Astrocyte (in vitro differentiated cells and primary cell): ENCODE data around the gene HNRNPA1L2. TPM values are rescaled to one million over a fixed set of nuclear protein-coding genes. Genes with fewer than 3 reads are reported as not detected.

Source experiments
- DNase-seq: peaks from one replicate; pipeline ENCODE4 v3.0.0-alpha.2; 2010; ENCODE audit warnings: low read depth
- FAIRE-seq: peaks from 2 replicates; lab custom pipeline; 2011; peaks lifted over from hg19 to GRCh38; lab: Jason Lieb, UNC
- H2AFZ ChIP-seq: 2 replicates; pipeline ENCODE4 v1.6.0; 2012; ENCODE audit warnings: low read depth, low read length, inconsistent platforms
- H3K27ac ChIP-seq: 2 replicates; pipeline ENCODE4 v1.5.1; 2011; ENCODE audit warnings: low read depth, low read length, inconsistent platforms
- H3K27me3 ChIP-seq: 2 replicates; pipeline ENCODE4 v1.6.0; 2011; ENCODE audit warnings: low read length, inconsistent platforms; ENCODE audit not compliant: insufficient read depth
- H3K36me3 ChIP-seq: 2 replicates; pipeline ENCODE4 v1.5.1; 2011; ENCODE audit warnings: low read length, inconsistent platforms; ENCODE audit not compliant: insufficient read depth
- H3K4me1 ChIP-seq: 2 replicates; pipeline ENCODE4 v1.5.1; 2011; ENCODE audit warnings: low read length, inconsistent platforms; ENCODE audit not compliant: insufficient read depth
- H3K4me2 ChIP-seq: 2 replicates; pipeline ENCODE4 v1.6.0; 2012; ENCODE audit warnings: low read length, inconsistent platforms
- H3K4me3 ChIP-seq: 2 replicates; pipeline ENCODE4 v1.5.1; 2011; ENCODE audit warnings: low read depth, mild to moderate bottlenecking, low read length, inconsistent platforms; ENCODE audit not compliant: insufficient read depth
- H3K79me2 ChIP-seq: 2 replicates; pipeline ENCODE4 v1.6.0; 2012; ENCODE audit warnings: mild to moderate bottlenecking, low read length, inconsistent platforms; ENCODE audit not compliant: insufficient read depth
- H3K9ac ChIP-seq: 2 replicates; pipeline ENCODE4 v1.6.0; 2012; ENCODE audit warnings: mild to moderate bottlenecking, low read length, inconsistent platforms
- H3K9me3 ChIP-seq: 2 replicates; pipeline ENCODE4 v1.5.1; 2012; ENCODE audit warnings: low read depth, mild to moderate bottlenecking, low read length, inconsistent platforms; ENCODE audit not compliant: insufficient read depth
- H4K20me1 ChIP-seq: 2 replicates; pipeline ENCODE4 v1.6.0; 2012; ENCODE audit warnings: low read length, inconsistent platforms; ENCODE audit not compliant: insufficient read depth
- H3K27ac Mint-ChIP-seq: one replicate; pipeline ENCODE4 v1.8.0; 2021; ENCODE audit warnings: mild to moderate bottlenecking, mixed read lengths; ENCODE audit not compliant: unreplicated experiment
- H3K27me3 Mint-ChIP-seq: one replicate; pipeline ENCODE4 v1.8.0; 2021; ENCODE audit warnings: low read depth, mixed read lengths; ENCODE audit not compliant: unreplicated experiment
- H3K36me3 Mint-ChIP-seq: one replicate; pipeline ENCODE4 v1.8.0; 2021; ENCODE audit warnings: low read depth, mixed read lengths; ENCODE audit not compliant: unreplicated experiment
- H3K4me1 Mint-ChIP-seq: one replicate; pipeline ENCODE4 v1.8.0; 2021; ENCODE audit warnings: low read depth, mixed read lengths; ENCODE audit not compliant: unreplicated experiment
- H3K4me3 Mint-ChIP-seq: one replicate; pipeline ENCODE4 v1.8.0; 2021; ENCODE audit warnings: mild to moderate bottlenecking, moderate library complexity, mixed read lengths; ENCODE audit not compliant: unreplicated experiment
- H3K9me3 Mint-ChIP-seq: one replicate; pipeline ENCODE4 v1.8.0; 2021; ENCODE audit warnings: mild to moderate bottlenecking, mixed read lengths; ENCODE audit not compliant: unreplicated experiment
- CTCF ChIP-seq: IDR thresholded peaks from 2 replicates; pipeline ENCODE4 v1.5.1; 2011; ENCODE audit warnings: low read depth, mild to moderate bottlenecking, inconsistent platforms, low read length, moderate library complexity; ENCODE audit not compliant: insufficient read depth
- EZH2 ChIP-seq: IDR thresholded peaks from 2 replicates; pipeline ENCODE4 v1.6.1; 2012; ENCODE audit warnings: mild to moderate bottlenecking, low read length, inconsistent platforms; ENCODE audit not compliant: insufficient read depth
- total RNA-seq: library from RNA; stranded (reverse); gene quantifications from 2 replicates; pipeline ENCODE4 v1.2.1, GENCODE V29; 2021

Gene HNRNPA1L2
- total RNA-seq, 1 donor from 2014 or later, result 6.4 TPM

- no peak overlapping the region for H3K9ac ChIP-seq
- DNase-seq, result no peak
- H3K27ac ChIP-seq, result no peak overlapping the region
- no peak overlapping the region for H3K4me2 ChIP-seq
- no peaks in the 10 kb centered on the region for H3K4me1 Mint-ChIP-seq
- no peak overlapping the region for H2AFZ ChIP-seq
- H3K36me3 Mint-ChIP-seq, result peaks cover 11% of the 10 kb centered on the region
- no peaks in the 10 kb centered on the region for H3K9me3 ChIP-seq
- no peaks in the 10 kb centered on the region for H3K27me3 Mint-ChIP-seq
- H3K79me2 ChIP-seq, result no peaks in the 10 kb centered on the region
- H3K9me3 Mint-ChIP-seq, result peaks cover 2% of the 10 kb centered on the region
- TF ChIP-seq EZH2 (no peak), CTCF (no peak)
- H3K36me3 ChIP-seq, result peaks cover 8% of the 10 kb centered on the region
- H3K4me3 ChIP-seq, result no peak overlapping the region
- no peaks in the 10 kb centered on the region for H3K27me3 ChIP-seq
- FAIRE-seq, result no peak
- no peaks in the 10 kb centered on the region for H4K20me1 ChIP-seq
- H3K4me1 ChIP-seq, result no peaks in the 10 kb centered on the region
- H3K27ac Mint-ChIP-seq, result no peak overlapping the region
- H3K4me3 Mint-ChIP-seq, result no peak overlapping the region
Measured at GRCh38 chr13:52644108-52644507, 1.9 kb downstream of the HNRNPA1L2 start.

GRCh38 chr13:52646967-52647366 lies 4.7 kb downstream of the HNRNPA1L2 start:
- H3K27ac Mint-ChIP-seq, result no peak overlapping the region
- no peaks in the 10 kb centered on the region for H3K27me3 ChIP-seq
- peaks cover 12% of the 10 kb centered on the region for H3K36me3 Mint-ChIP-seq
- H2AFZ ChIP-seq, result no peak overlapping the region
- H3K4me3 ChIP-seq, result no peak overlapping the region
- no peaks in the 10 kb centered on the region for H3K4me1 Mint-ChIP-seq
- no peak overlapping the region for H3K27ac ChIP-seq
- peaks cover 7% of the 10 kb centered on the region for H3K4me1 ChIP-seq
- DNase-seq (no peak), FAIRE-seq (no peak)
- H3K9me3 Mint-ChIP-seq, result peaks cover 2% of the 10 kb centered on the region
- H4K20me1 ChIP-seq, result no peaks in the 10 kb centered on the region
- peaks cover 28% of the 10 kb centered on the region for H3K79me2 ChIP-seq
- H3K4me3 Mint-ChIP-seq, result no peak overlapping the region
- H3K9me3 ChIP-seq, result no peaks in the 10 kb centered on the region
- no peak overlapping the region for H3K4me2 ChIP-seq
- no peak for TF ChIP-seq EZH2
- TF ChIP-seq CTCF, result no peak
- H3K36me3 ChIP-seq, result no peaks in the 10 kb centered on the region
- H3K27me3 Mint-ChIP-seq, result no peaks in the 10 kb centered on the region
- no peak overlapping the region for H3K9ac ChIP-seq

- H3K9me3 ChIP-seq, result no peaks in the 10 kb centered on the region
- peak overlapping the region; percentile 90 for H3K4me3 ChIP-seq
- peaks cover 6% of the 10 kb centered on the region for H3K36me3 ChIP-seq
- H3K27ac ChIP-seq, result no peak overlapping the region
- H2AFZ ChIP-seq, result no peak overlapping the region
- peaks cover 58% of the 10 kb centered on the region for H3K79me2 ChIP-seq
- H3K4me2 ChIP-seq, result peak overlapping the region; percentile 96
- H3K4me1 ChIP-seq, result peaks cover 17% of the 10 kb centered on the region
- TF ChIP-seq EZH2, result no peak
- no peak for TF ChIP-seq CTCF
- H4K20me1 ChIP-seq, result peaks cover 18% of the 10 kb centered on the region
- no peaks in the 10 kb centered on the region for H3K27me3 ChIP-seq
- no peak for DNase-seq
- H3K27me3 Mint-ChIP-seq, result no peaks in the 10 kb centered on the region
- no peak overlapping the region for H3K27ac Mint-ChIP-seq
- peaks cover 6% of the 10 kb centered on the region for H3K36me3 Mint-ChIP-seq
- H3K4me1 Mint-ChIP-seq, result peaks cover 5% of the 10 kb centered on the region
- no peaks in the 10 kb centered on the region for H3K9me3 Mint-ChIP-seq
- H3K9ac ChIP-seq, result peak overlapping the region; percentile 96
- H3K4me3 Mint-ChIP-seq, result no peak overlapping the region
- FAIRE-seq, result no peak
Measured at GRCh38 chr13:52650731-52651130, 8.5 kb downstream of the HNRNPA1L2 start.
